CD4-positive, alpha-beta T cell treated with Interleukin-6 at 100 ng/mL for 8 hours (primary cell): ENCODE data around the gene TMEM125.

Source experiments
- DNase-seq: peaks from one replicate; pipeline ENCODE4 v3.0.0-alpha.2; 2020; ENCODE audit warnings: mixed read lengths, low spot score

The TMEM125 gene

DNA sequence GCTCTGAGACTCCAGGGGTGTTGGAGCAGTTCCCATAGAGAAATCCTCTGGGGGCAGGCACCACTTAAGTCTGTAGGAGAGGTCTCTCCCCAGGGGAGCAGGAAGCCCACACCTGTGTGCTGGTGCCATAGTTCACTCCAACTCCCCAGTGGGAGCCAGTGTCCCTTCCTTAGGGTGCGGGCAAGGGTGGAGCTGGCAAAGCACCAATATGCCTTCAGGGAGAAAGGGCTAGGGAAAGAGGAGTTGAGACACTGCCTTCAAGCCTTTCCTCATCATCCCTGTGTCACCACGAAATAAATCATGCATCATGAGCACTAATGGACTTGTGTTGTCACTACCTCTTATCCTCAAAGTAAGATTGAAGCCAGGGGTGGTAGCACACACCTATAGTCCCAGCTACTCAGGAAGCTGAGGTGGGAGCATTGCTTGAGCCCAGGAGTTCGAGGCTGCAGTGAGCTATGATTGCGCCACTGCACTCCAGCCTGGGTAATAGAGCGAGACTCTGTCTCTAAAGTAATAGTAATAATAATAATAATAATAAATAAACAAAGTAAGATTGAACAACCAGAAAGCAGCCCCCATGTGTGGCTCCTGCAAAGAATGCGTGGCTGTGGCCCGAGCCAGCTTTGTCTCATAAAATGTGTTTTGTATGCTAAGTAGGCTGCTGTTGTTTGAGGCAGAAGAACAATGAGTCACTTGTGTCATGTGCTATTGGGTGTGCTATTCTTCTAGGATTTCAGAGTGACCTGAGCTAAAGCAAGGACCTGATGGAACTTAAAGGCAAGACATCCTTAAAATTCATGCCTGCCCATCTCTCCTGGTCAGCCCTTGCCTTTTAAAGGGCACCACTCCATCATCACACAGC, 24.3 kb downstream of the TMEM125 start:
- DNase-seq, result no peak

DNA sequence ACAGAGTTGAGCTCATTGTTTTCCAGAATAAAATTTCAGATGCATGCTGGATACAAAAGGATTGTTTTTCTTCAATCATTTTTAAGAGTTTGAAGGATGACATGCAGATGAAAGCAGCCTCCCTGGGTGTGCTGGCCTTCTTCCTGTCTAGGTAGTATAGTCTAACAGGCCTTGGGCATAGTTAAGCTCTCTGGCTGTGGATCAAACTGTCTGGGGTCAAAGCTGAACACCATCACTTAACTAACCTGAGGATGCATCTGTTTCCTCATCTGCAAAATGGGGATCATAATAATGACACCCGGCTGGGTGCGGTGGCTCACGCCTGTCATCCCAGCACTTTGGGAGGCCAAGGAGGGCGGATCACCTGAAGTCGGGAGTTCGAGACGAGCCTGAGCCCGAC, 25.0 kb downstream of the TMEM125 start:
- DNase-seq, result no peak

GRCh38 chr1:43296207-43296606, 26.4 kb downstream of the TMEM125 start:
- DNase-seq, result no peak

DNA sequence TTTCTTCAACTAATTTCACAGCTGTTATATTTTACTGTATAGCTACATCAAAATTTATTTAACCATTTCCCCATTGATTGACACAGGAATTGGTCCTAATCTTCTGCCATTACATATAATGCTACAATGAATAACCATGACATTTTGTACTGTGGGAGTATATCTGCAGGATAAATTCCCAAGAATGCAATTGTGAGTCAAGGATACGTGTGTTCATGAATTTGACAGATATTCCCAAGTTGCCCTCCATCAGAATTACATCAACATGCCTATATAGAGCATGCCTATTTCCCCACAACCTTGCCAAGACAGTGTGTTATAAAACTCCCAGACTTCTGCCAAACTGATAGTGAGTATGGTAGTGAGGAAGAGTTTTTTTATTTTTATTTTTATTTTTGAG, 28.3 kb downstream of the TMEM125 start:
- DNase-seq, result no peak

- DNase-seq, result no peak
These were observed 29.3 kb downstream of the TMEM125 start for GRCh38 chr1:43299101-43299500.

DNA sequence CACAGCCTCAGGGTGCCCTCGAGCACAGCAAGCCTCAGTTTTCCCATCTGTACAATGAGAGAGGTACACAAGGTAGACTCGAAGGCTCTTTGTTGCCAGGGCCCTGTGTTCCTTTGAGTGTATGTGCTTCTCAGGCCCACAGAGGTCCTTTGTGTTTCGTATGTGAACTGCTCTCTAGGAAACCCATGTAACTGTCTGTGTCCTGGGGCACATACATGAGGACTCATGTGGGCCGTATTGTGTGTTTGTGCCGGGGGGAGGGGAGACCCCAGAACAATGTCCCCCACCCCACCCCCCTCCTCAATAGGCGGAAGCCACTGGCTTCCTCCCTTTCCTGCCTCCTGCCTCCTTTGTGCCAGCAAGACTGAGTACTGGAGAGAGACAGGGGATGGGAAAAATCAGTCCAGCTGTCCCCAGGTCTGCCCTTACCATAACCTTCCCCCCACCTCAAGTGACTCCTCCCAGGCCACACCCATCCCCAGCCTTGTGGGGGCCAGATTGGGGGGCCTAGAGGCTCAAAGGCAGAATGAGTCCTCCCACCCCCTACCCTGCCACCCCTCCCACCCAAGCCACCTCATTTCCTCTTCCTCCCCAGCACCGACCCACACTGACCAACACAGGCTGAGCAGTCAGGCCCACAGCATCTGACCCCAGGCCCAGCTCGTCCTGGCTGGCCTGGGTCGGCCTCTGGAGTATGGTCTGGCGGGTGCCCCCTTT, 30.8 kb downstream of the TMEM125 start, which contains the start of gene TIE1:
Gene TIE1, plus strand, starts transcription at position 605 of the 717 bp plus-strand sequence. Its CDS starts 90 bp downstream, at position 695.
- DNase-seq, result no peak

DNA sequence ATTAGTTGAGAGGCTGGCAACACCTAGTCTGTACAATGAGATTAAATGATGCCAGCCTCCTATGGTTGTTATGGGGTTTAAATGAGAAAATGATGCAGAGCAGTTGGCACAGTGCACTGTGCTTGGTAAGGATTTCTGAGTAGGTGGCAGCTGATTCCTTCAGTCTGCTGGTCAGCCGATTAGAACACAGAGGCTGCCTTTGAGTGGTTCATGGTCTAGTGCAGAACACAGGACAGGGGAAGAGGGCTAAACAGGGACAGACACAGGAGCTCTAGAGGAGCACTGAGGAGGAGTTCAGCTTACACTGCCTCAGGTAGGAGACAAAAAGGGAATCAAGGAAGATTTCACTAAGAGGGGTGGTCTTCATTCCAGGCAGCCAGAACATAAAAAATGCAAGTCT, 32.4 kb downstream of the TMEM125 start:
- DNase-seq, result no peak

DNA sequence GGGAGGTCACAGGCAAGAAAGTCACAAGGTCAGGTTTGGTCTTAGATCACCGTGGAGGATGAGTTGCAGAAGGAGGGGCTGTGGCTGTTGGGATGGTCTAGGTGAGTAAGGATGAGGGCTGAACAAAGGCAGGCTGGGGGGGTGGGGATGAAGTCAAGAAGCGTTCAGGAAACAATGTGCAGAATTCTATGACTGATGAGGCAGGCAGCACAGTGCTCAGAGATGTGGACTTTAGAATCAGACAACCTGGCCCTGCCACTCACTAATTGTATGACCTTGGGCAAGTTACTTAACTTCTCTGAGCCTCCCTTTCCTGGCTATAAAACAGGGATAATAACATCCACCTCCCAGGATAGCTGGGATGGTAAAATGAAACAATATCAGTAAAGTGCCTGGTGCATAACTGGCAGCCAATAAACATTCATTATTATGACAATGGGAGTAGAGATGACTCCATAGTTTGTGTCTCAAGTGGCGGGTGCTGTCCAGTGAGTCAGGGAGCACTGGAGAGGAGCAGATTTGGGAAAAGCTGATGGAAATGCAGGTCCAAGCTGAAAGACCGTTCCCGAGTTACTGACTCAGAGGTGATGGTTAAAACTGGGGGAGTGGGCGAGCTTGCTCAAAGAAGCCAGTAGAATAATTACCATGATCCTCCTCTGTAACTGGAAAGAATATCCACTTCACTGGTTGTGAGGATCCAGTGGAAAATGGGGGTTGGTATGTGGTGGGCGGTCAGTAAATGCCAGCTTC, 33.1 kb downstream of the TMEM125 start:
- no peak for DNase-seq

DNA sequence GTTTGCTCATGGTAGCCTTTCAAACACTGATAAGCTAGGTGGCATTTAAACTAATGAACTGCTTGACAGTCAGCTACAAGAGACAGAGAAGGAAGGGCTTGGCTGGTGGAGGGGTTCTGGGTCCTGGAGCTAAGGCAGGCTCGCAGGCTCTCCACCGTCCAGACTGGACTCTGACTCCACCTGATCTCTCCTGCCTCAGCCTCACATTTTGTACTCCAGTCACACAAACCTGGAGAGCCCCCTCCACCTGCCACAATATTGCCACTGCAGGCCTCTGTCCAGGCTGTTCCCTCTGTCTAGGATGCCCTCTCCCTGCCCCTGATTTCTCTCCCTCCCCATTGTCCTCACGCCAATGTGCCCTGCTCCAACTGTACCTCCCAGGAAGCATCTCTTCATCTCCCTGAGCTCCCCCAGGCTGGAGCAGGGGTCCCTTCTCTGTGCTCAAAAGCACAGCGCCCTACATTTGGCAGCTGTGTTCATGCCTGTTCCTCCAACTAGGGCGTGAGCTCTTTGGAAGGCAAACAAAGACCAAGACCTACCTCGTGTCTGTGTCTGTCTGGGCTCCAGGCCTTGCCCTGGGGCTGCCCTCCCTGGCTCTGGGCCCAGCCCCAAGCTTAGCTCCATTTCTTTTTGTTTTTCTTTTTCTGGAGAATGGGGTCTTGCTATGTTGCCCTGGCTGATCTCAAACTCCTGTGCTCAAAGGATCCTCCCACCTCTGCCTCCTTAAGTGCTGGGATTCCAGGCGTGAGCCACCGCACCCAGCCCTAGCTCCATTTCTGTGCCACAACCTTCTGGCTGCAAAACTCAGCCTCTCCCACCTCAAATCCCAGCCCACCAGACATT, 33.9 kb downstream of the TMEM125 start:
- DNase-seq, result no peak

- DNase-seq, result no peak
These were observed 34.5 kb downstream of the TMEM125 start for GRCh38 chr1:43304314-43304681.

DNA sequence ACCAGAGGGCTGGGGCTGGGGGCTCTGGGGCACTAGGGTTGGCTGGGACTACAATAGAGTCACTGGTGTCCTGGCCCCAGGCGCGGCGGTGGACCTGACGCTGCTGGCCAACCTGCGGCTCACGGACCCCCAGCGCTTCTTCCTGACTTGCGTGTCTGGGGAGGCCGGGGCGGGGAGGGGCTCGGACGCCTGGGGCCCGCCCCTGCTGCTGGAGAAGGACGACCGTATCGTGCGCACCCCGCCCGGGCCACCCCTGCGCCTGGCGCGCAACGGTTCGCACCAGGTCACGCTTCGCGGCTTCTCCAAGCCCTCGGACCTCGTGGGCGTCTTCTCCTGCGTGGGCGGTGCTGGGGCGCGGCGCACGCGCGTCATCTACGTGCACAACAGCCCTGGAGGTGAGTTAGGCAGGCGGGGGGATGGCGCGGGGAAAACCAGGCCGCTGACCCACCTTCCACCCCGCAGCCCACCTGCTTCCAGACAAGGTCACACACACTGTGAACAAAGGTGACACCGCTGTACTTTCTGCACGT, 35.1 kb downstream of the TMEM125 start:
- no peak for DNase-seq

DNA sequence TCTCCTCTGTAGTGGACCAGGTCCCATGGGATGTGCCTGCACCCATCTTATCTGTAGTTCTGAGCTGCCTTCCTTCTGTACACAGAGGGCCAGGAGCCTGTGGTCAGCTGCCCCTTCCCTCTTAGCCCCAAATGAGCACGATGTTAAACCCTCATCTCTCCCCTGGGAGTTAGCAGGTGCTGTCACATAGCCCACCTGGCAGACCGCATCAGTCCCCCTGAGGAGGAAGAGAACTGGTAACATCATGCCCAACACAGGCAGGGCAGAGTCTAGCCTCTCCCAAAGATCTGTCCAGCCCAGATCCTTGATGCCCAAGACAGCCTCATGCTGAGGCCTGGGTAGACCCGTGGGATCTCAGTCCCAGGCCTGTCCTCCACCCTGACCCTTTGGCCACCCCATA, 35.7 kb downstream of the TMEM125 start:
- DNase-seq, result no peak

- no peak for DNase-seq
These were observed 36.3 kb downstream of the TMEM125 start for GRCh38 chr1:43305926-43306687.

- no peak for DNase-seq
These were observed 37.1 kb downstream of the TMEM125 start for GRCh38 chr1:43306688-43307457.

DNA sequence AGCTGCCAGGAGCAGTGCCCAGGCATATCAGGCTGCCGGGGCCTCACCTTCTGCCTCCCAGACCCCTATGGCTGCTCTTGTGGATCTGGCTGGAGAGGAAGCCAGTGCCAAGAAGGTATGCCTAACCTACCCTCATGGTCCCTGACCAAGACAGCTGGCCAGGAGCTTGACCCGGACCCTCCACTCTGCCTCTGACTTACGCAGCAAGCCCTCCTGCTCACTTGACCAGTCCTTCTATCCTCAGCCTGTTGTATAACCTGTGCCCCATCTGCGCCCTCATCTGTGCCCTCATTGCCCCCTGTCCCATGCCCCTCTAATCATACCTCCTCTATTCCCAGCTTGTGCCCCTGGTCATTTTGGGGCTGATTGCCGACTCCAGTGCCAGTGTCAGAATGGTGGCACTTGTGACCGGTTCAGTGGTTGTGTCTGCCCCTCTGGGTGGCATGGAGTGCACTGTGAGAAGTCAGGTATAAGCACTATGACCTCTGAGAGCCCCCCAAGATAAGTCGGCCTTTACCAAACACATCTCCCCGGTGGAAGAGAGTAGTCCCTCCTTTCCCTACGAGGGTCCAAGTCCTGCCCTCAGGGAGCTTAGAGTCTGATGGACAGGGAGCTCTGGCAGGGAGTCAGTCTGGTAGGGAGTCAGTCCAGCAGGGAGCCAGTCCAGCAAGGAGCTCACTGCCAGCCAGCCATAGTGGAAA, 37.8 kb downstream of the TMEM125 start:
- no peak for DNase-seq

DNA sequence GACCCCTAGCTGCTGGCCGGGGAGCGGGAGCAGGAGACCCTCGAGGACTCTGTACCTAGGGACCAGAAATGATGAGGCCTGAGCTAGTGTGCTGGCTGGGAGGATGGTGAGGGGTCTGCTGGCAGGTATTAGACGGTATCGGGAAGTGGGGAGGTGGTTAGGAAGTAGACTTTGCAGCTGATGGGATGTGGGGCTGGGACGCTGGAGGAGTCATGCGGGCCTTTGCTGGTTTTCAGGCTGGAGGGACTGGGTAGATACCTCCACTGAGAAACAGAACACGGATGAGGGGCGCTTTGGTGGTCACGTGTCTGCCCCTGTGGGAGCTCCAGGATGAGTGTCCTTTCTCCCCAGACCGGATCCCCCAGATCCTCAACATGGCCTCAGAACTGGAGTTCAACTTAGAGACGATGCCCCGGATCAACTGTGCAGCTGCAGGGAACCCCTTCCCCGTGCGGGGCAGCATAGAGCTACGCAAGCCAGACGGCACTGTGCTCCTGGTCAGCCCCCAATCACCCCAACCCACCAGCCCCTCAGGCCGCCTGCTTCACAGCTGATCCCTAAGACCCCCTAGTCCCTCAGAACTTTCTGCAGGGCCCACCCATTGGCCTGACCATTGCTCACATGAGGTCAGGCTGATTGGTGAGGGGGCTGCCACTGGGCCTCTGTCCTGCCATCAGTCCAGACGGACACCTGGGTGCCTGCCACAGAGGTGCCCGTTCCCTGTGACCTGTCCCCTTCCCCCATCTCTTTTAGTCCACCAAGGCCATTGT, 39.0 kb downstream of the TMEM125 start:
- DNase-seq, result no peak

GRCh38 chr1:43309405-43310025, 39.7 kb downstream of the TMEM125 start:
- no peak for DNase-seq

DNA sequence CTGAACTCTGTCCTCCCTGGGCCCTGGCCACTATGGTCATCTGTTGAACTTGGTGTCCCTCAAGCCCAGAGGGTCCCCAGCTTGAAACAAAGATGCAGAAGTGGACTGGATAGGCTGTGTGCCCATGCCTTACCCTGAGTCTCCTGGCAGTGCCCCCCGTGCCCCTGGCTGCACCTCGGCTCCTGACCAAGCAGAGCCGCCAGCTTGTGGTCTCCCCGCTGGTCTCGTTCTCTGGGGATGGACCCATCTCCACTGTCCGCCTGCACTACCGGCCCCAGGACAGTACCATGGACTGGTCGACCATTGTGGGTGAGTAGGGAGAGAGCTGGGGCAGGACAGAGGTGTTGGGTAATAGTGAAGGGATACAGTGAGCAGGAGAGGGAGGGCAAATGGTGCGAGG, 41.7 kb downstream of the TMEM125 start:
- DNase-seq, result no peak
